ENCODE results near the gene TRUB1. TPM values are rescaled to one million over a fixed set of nuclear protein-coding genes. Genes with fewer than 3 reads are reported as not detected.
A peak's percentile ranks its signal among the peaks of the same experiment; 100 is the strongest.
"Not testable (repeated sequence)": the region's sequence is repeated elsewhere in the genome, so short reads cannot be mapped to it uniquely, and the experiment has no call there.

The TRUB1 gene
- polyA plus RNA-seq, 1 experiment: 10.2 TPM

DNA sequence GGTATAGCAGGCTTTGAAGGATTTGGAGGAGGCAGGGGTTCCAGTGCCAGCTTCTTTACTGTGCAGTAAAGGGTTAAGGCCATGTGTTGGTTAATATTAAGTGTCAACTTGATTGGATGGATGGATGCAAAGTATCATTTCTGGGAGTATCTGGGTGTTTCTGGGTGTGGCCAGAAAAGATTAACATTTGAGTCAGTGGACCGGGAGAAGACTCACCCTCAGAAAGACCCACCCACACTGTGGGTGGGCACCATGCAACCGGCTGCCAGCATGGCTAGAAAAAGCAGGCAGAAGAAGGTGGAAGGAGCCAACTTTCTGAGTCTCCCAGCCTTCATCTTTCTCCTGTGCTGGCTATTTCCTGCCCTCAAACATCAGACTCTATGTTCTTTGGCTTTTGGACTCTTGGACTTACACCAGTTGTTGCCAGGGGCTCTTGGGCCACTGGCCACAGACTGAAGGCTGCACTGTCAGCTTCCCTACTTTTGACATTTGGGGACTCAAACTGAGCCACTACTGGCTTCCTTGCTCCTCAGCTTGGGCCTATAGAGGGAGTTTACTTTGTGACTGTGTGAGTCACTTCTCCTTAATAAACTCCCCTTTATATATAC lies 6.8 kb upstream of the TRUB1 start:
- no peak overlapping the region for H3K4me3 ChIP-seq (ENCODE audit: low read depth, low read length)
- TF ChIP-seq CTCF (IDR thresholded peaks at IDR 0.05; ENCODE audit: insufficient read depth, low read depth, low read length): no peak

DNA sequence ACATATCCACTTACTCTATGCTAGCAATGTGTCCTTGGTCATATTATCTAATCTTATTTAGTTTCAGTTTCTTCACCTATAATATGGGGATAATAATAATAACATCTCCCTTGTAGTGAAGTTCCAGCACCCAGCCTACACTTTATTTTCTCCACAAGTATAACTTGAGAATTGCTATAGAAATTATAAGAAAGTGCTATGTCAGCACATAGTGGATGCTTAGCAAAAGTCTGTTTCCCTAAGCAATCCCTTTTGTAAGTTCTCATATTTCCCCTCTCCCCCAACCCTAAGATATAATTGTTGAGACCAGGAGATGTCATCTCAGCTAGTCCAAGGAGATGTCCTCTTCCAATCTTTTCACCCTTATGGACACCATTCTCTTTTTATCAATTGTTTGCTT lies 5.8 kb upstream of the TRUB1 start:
- TF ChIP-seq CTCF (IDR thresholded peaks at IDR 0.05; ENCODE audit: insufficient read depth, low read depth, low read length): no peak
- no peak overlapping the region for H3K4me3 ChIP-seq (ENCODE audit: low read depth, low read length)
- no peaks in the 10 kb centered on the region for H3K27me3 ChIP-seq (ENCODE audit: control insufficient read depth, insufficient read depth, low read length)
- no peaks in the 10 kb centered on the region for H3K36me3 ChIP-seq (ENCODE audit: control insufficient read depth, insufficient read depth, low read length)
- POLR2A ChIA-PET: no interaction called here
- CTCF ChIA-PET: interaction anchor here (1.5 kb wide), 1 partner anchor 9 kb away, joined by 4 read pairs; no protein-coding TSS in a partner anchor
- DNase-seq (ENCODE audit: low read depth): no peak

More for the DNA sequence above, 6.8 kb upstream of the TRUB1 start:
- Histone ChIP-seq H3K27me3 (ENCODE audit: control insufficient read depth, insufficient read depth, low read length) (no peaks in the 10 kb centered on the region), H3K36me3 (ENCODE audit: control insufficient read depth, insufficient read depth, low read length) (no peaks in the 10 kb centered on the region)
- CTCF ChIA-PET: no interaction called here
- no peak for DNase-seq (ENCODE audit: low read depth)
- POLR2A ChIA-PET: no interaction called here

GRCh38 chr10:114932945-114933344 lies 5.0 kb upstream of the TRUB1 start:
- ChIA-PET POLR2A (no interaction called here), CTCF (interaction anchor here (1.5 kb wide), 1 partner anchor 9 kb away, joined by 4 read pairs; no protein-coding TSS in a partner anchor)
- Histone ChIP-seq H3K4me3 (ENCODE audit: low read depth, low read length) (no peak overlapping the region), H3K36me3 (ENCODE audit: control insufficient read depth, insufficient read depth, low read length) (no peaks in the 10 kb centered on the region), H3K27me3 (ENCODE audit: control insufficient read depth, insufficient read depth, low read length) (no peaks in the 10 kb centered on the region)
- DNase-seq (ENCODE audit: low read depth): no peak
- no peak for TF ChIP-seq CTCF (IDR thresholded peaks at IDR 0.05; ENCODE audit: insufficient read depth, low read depth, low read length)

- H3K27me3 ChIP-seq (ENCODE audit: control insufficient read depth, insufficient read depth, low read length): no peaks in the 10 kb centered on the region
- DNase-seq (ENCODE audit: low read depth): no peak
- ChIA-PET POLR2A (no interaction called here), CTCF (interaction anchor here (0.8 to 1.5 kb wide), 2 partner anchors 10 to 33 kb away, joined by 4 read pairs; no protein-coding TSS in a partner anchor)
- no peak for TF ChIP-seq CTCF (IDR thresholded peaks at IDR 0.05; ENCODE audit: insufficient read depth, low read depth, low read length)
- H3K36me3 ChIP-seq (ENCODE audit: control insufficient read depth, insufficient read depth, low read length): no peaks in the 10 kb centered on the region
- H3K4me3 ChIP-seq (ENCODE audit: low read depth, low read length): no peak overlapping the region
These were observed 4.4 kb upstream of the TRUB1 start for GRCh38 chr10:114933588-114933987.

GRCh38 chr10:114933995-114934394 lies 4.0 kb upstream of the TRUB1 start:
- DNase-seq (ENCODE audit: low read depth); H3K36me3 ChIP-seq (ENCODE audit: control insufficient read depth, insufficient read depth, low read length); H3K4me3 ChIP-seq (ENCODE audit: low read depth, low read length); POLR2A ChIA-PET; H3K27me3 ChIP-seq (ENCODE audit: control insufficient read depth, insufficient read depth, low read length): not testable (repeated sequence)
- CTCF ChIA-PET: interaction anchor here (0.8 to 1.5 kb wide), 2 partner anchors 10 to 33 kb away, joined by 4 read pairs; no protein-coding TSS in a partner anchor

GRCh38 chr10:114938856-114939193 lies 830 bp downstream of the TRUB1 start:
- no peak for TF ChIP-seq CTCF (IDR thresholded peaks at IDR 0.05; ENCODE audit: insufficient read depth, low read depth, low read length)
- no peak for DNase-seq (ENCODE audit: low read depth)
- Histone ChIP-seq H3K4me3 (ENCODE audit: low read depth, low read length) (peak overlapping the region; percentile 90), H3K36me3 (ENCODE audit: control insufficient read depth, insufficient read depth, low read length) (peaks cover 5% of the 10 kb centered on the region; the same call in 1 of the 2 replicates), H3K27me3 (ENCODE audit: control insufficient read depth, insufficient read depth, low read length) (no peaks in the 10 kb centered on the region)
- ChIA-PET POLR2A (no interaction called here), CTCF (interaction anchor here (0.8 to 1.0 kb wide), 2 partner anchors 24 to 59 kb away, joined by 3 read pairs; no protein-coding TSS in a partner anchor)

All from BJ (cell line).